ENCODE measurements around the gene RAB24.

- TF ChIP-seq CTCF (IDR thresholded peaks at IDR 0.05) = no peak
- no peak for TF ChIP-seq POLR2A (IDR thresholded peaks at IDR 0.05)
Measured at GRCh38 chr5:177265395-177265794, 38.1 kb downstream of the RAB24 start.
